ENCODE results near the gene FOXK2. TPM values are rescaled to one million over a fixed set of nuclear protein-coding genes. Genes with fewer than 3 reads are reported as not detected.

FOXK2 gene
- total and polyA plus RNA-seq, 2 donors (not counting 1 experiment from before 2014, with no cell fraction given) = 19.7 to 62.7 TPM

DNA sequence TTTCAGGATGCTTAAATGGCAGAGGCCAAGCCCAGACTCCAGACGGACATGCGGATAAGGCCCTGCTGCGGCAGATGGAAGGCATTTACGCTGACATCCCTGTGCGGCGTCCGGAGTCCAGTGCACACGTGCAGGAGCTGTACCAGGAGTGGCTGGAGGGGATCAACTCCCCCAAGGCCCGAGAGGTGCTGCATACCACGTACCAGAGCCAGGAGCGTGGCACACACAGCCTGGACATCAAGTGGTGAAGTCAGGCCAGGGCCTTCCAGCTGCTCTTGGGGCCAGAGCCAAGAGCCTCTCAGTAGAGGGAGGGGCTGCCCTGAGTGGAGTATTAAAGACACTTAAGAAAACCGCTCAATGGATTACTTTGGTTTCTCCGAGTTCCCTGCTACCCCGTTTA lies 31.6 kb upstream of the FOXK2 start:
- no peaks in the 10 kb centered on the region for H3K9me3 ChIP-seq (ENCODE audit: control extremely low read depth in 1 of 3, control insufficient read depth in 2 of 3, insufficient read depth in 1 of 3, low read length in 2 of 3)
- H3K4me3 ChIP-seq (ENCODE audit: control extremely low read depth in 1 of 5, extremely low read depth in 1 of 5, insufficient read depth in 1 of 5, low read depth in 2 of 5, low read length in 4 of 5) = no peak overlapping the region
- H3K27ac Mint-ChIP-seq = no peak overlapping the region
- ChIA-PET CTCF (no interaction called here), POLR2A (interaction anchor here (0.6 kb wide), 1 partner anchor 17 kb away, joined by 6 read pairs; no protein-coding TSS in a partner anchor)
- no peak overlapping the region for H3K9ac ChIP-seq (ENCODE audit: low read length)
- no peak for TF ChIP-seq EZH2 (IDR thresholded peaks at IDR 0.05; ENCODE audit: borderline replicate concordance, insufficient read depth, low read depth, low read length, poor library complexity, severe bottlenecking)
- TF ChIP-seq, protein P1, sequence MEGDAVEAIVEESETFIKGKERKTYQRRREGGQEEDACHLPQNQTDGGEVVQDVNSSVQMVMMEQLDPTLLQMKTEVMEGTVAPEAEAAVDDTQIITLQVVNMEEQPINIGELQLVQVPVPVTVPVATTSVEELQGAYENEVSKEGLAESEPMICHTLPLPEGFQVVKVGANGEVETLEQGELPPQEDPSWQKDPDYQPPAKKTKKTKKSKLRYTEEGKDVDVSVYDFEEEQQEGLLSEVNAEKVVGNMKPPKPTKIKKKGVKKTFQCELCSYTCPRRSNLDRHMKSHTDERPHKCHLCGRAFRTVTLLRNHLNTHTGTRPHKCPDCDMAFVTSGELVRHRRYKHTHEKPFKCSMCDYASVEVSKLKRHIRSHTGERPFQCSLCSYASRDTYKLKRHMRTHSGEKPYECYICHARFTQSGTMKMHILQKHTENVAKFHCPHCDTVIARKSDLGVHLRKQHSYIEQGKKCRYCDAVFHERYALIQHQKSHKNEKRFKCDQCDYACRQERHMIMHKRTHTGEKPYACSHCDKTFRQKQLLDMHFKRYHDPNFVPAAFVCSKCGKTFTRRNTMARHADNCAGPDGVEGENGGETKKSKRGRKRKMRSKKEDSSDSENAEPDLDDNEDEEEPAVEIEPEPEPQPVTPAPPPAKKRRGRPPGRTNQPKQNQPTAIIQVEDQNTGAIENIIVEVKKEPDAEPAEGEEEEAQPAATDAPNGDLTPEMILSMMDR (IDR thresholded peaks at IDR 0.05) = no peak
- no peak overlapping the region for H3K4me3 Mint-ChIP-seq
- no peak overlapping the region for H2AFZ ChIP-seq (ENCODE audit: insufficient read depth, low read depth, low read length, poor library complexity, severe bottlenecking)
- H3K27me3 ChIP-seq (replicated peaks in 1 of 4; ENCODE audit: control extremely low read depth in 1 of 4, control insufficient read depth in 3 of 4, insufficient read depth in 4 of 4, low read length in 3 of 4) = no peaks in the 10 kb centered on the region
- no peak overlapping the region for H3K4me2 ChIP-seq (replicated peaks; ENCODE audit: low read depth, low read length, poor library complexity, severe bottlenecking)
- H3K9me3 Mint-ChIP-seq (ENCODE audit: insufficient read depth) = no peaks in the 10 kb centered on the region
- no peaks in the 10 kb centered on the region for H3K27me3 Mint-ChIP-seq
- WGBS (ENCODE audit: insufficient coverage) = 97% methylated on average over 11 of the region's 14 CpGs
- H3K36me3 ChIP-seq (replicated peaks in 1 of 2; ENCODE audit: control extremely low read depth in 1 of 2, control insufficient read depth in 1 of 2, extremely low read depth in 1 of 2, insufficient read depth in 2 of 2, low read length in 1 of 2) = peaks cover 4 to 47% of the 10 kb centered on the region in 2 experiments
- DNase-seq = no peak
- ATAC-seq (ENCODE audit: low read depth) = no peak
- no peaks in the 10 kb centered on the region for H3K79me2 ChIP-seq (ENCODE audit: control insufficient read depth, insufficient read depth, low read length)
- H4K20me1 ChIP-seq (ENCODE audit: control insufficient read depth, insufficient read depth, low read length, poor library complexity, severe bottlenecking) = no peaks in the 10 kb centered on the region
- intact Hi-C loops (cut with micrococcal nuclease) = no loop called here
- no peak overlapping the region for H3K27ac ChIP-seq (ENCODE audit: low read length in 2 of 2)
- peaks cover 0 to 9% of the 10 kb centered on the region in 2 donors for H3K4me1 ChIP-seq (ENCODE audit: control insufficient read depth in 2 of 2, insufficient read depth in 2 of 2, low read length in 2 of 2)
- peaks cover 6% of the 10 kb centered on the region for H3K4me1 Mint-ChIP-seq

DNA sequence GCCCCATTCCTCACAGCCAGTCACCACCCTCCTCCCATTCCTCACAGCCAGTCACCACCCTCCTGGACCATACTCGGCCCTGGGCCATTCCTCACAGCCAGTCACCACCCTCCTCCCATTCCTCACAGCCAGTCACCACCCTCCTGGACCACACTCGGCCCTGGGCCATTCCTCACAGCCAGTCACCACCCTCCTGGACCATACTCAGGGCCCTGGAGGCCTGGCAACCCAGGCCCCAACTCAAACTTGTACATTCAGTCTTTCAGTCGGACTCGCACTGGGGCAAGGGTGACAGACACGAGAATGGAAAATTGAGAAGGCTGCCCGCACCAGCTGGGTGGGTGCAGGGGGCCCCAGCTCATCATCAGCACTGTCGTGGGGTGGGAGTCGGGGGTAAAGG lies 30.4 kb upstream of the FOXK2 start:
- TF ChIP-seq, protein P1 (IDR thresholded peaks at IDR 0.05) = no peak
- TF ChIP-seq EZH2 (IDR thresholded peaks at IDR 0.05; ENCODE audit: borderline replicate concordance, insufficient read depth, low read depth, low read length, poor library complexity, severe bottlenecking) = no peak
- H3K9ac ChIP-seq (ENCODE audit: low read length) = no peak overlapping the region
- no peaks in the 10 kb centered on the region for H3K27me3 ChIP-seq (replicated peaks in 1 of 4; ENCODE audit: control extremely low read depth in 1 of 4, control insufficient read depth in 3 of 4, insufficient read depth in 4 of 4, low read length in 3 of 4)
- H3K4me1 ChIP-seq (ENCODE audit: control insufficient read depth in 2 of 2, insufficient read depth in 2 of 2, low read length in 2 of 2) = peaks cover 0 to 10% of the 10 kb centered on the region in 2 donors
- H3K36me3 ChIP-seq (replicated peaks in 1 of 2; ENCODE audit: control extremely low read depth in 1 of 2, control insufficient read depth in 1 of 2, extremely low read depth in 1 of 2, insufficient read depth in 2 of 2, low read length in 1 of 2) = peaks cover 0 to 35% of the 10 kb centered on the region in 2 experiments
- no peaks in the 10 kb centered on the region for H4K20me1 ChIP-seq (ENCODE audit: control insufficient read depth, insufficient read depth, low read length, poor library complexity, severe bottlenecking)
- H3K4me3 ChIP-seq (ENCODE audit: control extremely low read depth in 1 of 5, extremely low read depth in 1 of 5, insufficient read depth in 1 of 5, low read depth in 2 of 5, low read length in 4 of 5) = no peak overlapping the region
- no peaks in the 10 kb centered on the region for H3K79me2 ChIP-seq (ENCODE audit: control insufficient read depth, insufficient read depth, low read length)
- no peak for ATAC-seq (ENCODE audit: low read depth)
- WGBS (ENCODE audit: insufficient coverage) = 94% methylated on average over 8 of the region's 8 CpGs
- CTCF ChIA-PET = no interaction called here
- no peaks in the 10 kb centered on the region for H3K27me3 Mint-ChIP-seq
- no peak overlapping the region for H3K27ac ChIP-seq (ENCODE audit: low read length in 2 of 2)
- DNase-seq = no peak
- no peaks in the 10 kb centered on the region for H3K9me3 ChIP-seq (ENCODE audit: control extremely low read depth in 1 of 3, control insufficient read depth in 2 of 3, insufficient read depth in 1 of 3, low read length in 2 of 3)
- no peak overlapping the region for H3K4me3 Mint-ChIP-seq
- H2AFZ ChIP-seq (ENCODE audit: insufficient read depth, low read depth, low read length, poor library complexity, severe bottlenecking) = no peak overlapping the region
- intact Hi-C loops (cut with micrococcal nuclease) = no loop called here
- H3K27ac Mint-ChIP-seq = no peak overlapping the region
- H3K4me1 Mint-ChIP-seq = peaks cover 10% of the 10 kb centered on the region
- no peak overlapping the region for H3K4me2 ChIP-seq (replicated peaks; ENCODE audit: low read depth, low read length, poor library complexity, severe bottlenecking)
- POLR2A ChIA-PET = no interaction called here
- H3K9me3 Mint-ChIP-seq (ENCODE audit: insufficient read depth) = no peaks in the 10 kb centered on the region

All from B cell (primary cell).